GM10266 (cell line): Measurements from ENCODE around the gene M1AP.

Experiments
- DNase-seq: peaks from one replicate; pipeline ENCODE4 v3.0.0; 2012; ENCODE audit errors: extremely low spot score
- TF ChIP-seq, protein P1 (sequence below): IDR thresholded peaks from 2 replicates; pipeline ENCODE4 v1.5.1; 2012; ENCODE audit warnings: mild to moderate bottlenecking, low read depth; ENCODE audit not compliant: control insufficient read depth, insufficient read depth; ENCODE audit errors: missing control alignments

M1AP gene

GRCh38 chr2:74599676-74600075, 48.5 kb downstream of the M1AP start:
- DNase-seq: no peak
- TF ChIP-seq, protein P1, sequence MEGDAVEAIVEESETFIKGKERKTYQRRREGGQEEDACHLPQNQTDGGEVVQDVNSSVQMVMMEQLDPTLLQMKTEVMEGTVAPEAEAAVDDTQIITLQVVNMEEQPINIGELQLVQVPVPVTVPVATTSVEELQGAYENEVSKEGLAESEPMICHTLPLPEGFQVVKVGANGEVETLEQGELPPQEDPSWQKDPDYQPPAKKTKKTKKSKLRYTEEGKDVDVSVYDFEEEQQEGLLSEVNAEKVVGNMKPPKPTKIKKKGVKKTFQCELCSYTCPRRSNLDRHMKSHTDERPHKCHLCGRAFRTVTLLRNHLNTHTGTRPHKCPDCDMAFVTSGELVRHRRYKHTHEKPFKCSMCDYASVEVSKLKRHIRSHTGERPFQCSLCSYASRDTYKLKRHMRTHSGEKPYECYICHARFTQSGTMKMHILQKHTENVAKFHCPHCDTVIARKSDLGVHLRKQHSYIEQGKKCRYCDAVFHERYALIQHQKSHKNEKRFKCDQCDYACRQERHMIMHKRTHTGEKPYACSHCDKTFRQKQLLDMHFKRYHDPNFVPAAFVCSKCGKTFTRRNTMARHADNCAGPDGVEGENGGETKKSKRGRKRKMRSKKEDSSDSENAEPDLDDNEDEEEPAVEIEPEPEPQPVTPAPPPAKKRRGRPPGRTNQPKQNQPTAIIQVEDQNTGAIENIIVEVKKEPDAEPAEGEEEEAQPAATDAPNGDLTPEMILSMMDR: no peak

DNA sequence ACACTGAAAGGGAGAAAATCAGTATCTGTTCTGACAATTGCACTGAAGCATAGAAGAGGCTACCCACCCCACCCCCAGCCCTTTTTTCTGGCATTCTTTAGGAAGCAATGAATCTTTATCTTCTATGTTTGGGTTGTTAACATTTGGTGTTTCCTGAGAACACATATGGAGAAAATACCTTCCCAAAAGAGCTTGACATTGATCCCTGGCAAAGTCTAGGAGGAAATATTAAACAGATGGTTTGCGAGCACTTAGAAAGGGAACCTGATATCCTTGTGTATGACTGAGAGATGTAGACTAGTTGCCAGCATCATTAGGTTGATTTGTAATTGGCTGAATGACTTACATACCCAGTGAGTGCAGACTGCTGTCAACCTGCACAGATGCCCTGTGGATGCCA, 50.7 kb downstream of the M1AP start:
- no peak for DNase-seq
- TF ChIP-seq, protein P1: no peak

DNA sequence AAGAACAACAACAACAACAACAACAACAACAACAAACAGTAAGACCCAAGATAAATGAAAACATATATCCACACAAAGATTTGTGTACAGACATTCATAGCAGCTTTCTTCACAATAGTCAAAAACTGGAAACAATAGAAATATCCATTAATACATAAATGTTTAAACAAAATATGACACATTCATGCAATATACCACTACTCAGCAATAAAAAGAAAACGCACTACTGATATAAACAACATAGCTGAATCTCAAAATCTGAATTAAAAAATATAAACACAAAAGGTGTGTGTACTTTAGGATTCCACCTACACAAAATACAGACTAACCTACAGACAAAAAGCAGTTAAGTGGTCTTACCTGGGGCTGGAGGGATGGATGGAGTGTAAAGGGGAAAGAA, 51.5 kb downstream of the M1AP start:
- DNase-seq: no peak
- TF ChIP-seq, protein P1: no peak

- DNase-seq: no peak
- TF ChIP-seq, protein P1: no peak
These were observed 54.0 kb downstream of the M1AP start for GRCh38 chr2:74593826-74594772.

- TF ChIP-seq, protein P1: no peak
- DNase-seq: no peak
These were observed 59.5 kb downstream of the M1AP start for GRCh38 chr2:74588664-74589063.

GRCh38 chr2:74587664-74588277, 60.4 kb downstream of the M1AP start:
- DNase-seq: peak; percentile 73
- TF ChIP-seq, protein P1: peak; percentile 82
